Muscle layer of colon (tissue), 2 donors: Measurements from ENCODE around the gene CWC25.

ENCODE experiments used
- H3K27ac ChIP-seq: one replicate; pipeline ENCODE4 v1.7.0; 2013; ENCODE audit warnings: low read depth, mild to moderate bottlenecking, low read length, moderate library complexity
- H3K27me3 ChIP-seq, 2 donors: one replicate each; pipeline ENCODE4 v1.7.0; 2013; ENCODE audit warnings: low read length in 2 of 2, mild to moderate bottlenecking in 2 of 2; ENCODE audit not compliant: insufficient read depth in 2 of 2, control insufficient read depth in 1 of 2
- H3K36me3 ChIP-seq: one replicate; pipeline ENCODE4 v1.7.0; 2013; ENCODE audit warnings: mild to moderate bottlenecking, low read length; ENCODE audit not compliant: insufficient read depth
- H3K4me1 ChIP-seq: one replicate; pipeline ENCODE4 v1.7.0; 2013; ENCODE audit warnings: mild to moderate bottlenecking, low read length; ENCODE audit not compliant: insufficient read depth
- H3K4me3 ChIP-seq, 2 donors: one replicate each; pipeline ENCODE4 v1.7.0; 2013; ENCODE audit warnings: low read length in 2 of 2, low read depth in 1 of 2, mild to moderate bottlenecking in 1 of 2, moderate library complexity in 1 of 2
- H3K9ac ChIP-seq: one replicate; pipeline ENCODE4 v1.7.0; 2013; ENCODE audit warnings: low read length
- H3K9me3 ChIP-seq: one replicate; pipeline ENCODE4 v1.7.0; 2013; ENCODE audit warnings: mild to moderate bottlenecking, low read length
- donor health status: abdominal sarcoma.
- donor health status: Adenocarcinoma of cecum.

Gene CWC25

DNA sequence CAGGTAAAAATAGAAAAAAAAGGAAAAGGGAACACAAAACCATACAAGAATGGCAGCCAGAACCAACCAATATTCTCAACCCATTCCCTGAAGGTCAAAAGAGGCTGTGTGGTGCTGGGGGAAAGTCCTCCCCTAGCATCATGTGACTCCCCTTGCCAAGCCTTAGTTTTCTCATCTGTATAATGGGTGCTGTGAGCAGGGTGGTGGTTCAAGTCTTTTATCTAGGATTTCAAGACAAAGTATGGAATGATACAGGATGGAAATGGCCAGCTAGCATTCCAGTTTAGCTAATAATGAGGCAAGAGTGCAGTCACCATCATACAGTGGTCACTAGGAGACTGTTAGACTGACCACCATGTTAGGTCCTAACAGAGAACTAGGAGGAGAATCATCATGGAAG is 51.9 kb downstream of the CWC25 start:
- peaks cover 77% of the 10 kb centered on the region for H3K36me3 ChIP-seq
- H3K9ac ChIP-seq: no peak overlapping the region
- no peak overlapping the region for H3K4me3 ChIP-seq
- H3K9me3 ChIP-seq: no peaks in the 10 kb centered on the region
- H3K27me3 ChIP-seq: no peaks in the 10 kb centered on the region
- H3K27ac ChIP-seq: no peak overlapping the region
- no peaks in the 10 kb centered on the region for H3K4me1 ChIP-seq

DNA sequence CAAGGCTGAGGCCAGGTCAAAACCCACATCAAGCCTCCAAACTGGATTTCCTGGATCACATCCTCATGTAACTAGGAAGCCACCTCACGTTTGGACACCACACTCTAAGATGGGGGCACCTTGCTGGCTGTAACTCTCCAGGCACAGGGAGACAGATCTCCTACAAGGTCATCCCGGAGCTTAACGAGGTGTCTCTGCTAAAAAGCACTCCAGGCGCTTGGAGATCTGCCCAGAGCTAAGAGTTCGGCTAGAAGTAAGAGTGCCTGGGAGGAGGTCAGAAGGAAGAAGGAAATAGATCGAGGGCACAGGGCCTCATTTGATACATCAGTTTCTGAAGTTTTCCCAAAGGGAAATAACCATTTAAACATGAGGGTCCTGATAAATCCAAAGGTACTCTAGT is 56.7 kb downstream of the CWC25 start:
- H3K4me3 ChIP-seq: no peak overlapping the region
- H3K36me3 ChIP-seq: peaks cover 78% of the 10 kb centered on the region
- no peak overlapping the region for H3K27ac ChIP-seq
- H3K4me1 ChIP-seq: no peaks in the 10 kb centered on the region
- H3K9me3 ChIP-seq: no peaks in the 10 kb centered on the region
- H3K9ac ChIP-seq: no peak overlapping the region
- H3K27me3 ChIP-seq: no peaks in the 10 kb centered on the region

DNA sequence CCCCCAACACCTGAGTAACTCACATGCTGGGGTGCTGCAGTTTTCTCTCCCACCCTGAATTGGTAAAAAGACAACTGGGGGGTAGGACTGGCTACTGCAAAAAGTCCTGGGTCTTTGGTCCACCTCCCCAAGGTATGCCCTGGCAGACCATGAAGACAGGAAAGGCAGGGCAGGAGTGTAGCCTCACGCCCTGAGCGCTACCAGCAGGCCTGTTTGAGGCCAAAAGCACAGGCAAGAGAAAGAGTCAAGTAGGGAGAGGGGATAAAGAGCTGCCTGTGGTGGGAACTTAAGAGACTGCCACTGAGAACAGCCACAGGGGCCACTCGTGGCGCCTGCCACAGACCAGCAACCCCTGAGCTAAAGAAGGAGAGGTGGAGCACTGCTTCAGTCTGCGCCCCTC is 58.8 kb downstream of the CWC25 start:
- no peak overlapping the region for H3K27ac ChIP-seq
- H3K4me3 ChIP-seq: no peak overlapping the region
- H3K4me1 ChIP-seq: no peaks in the 10 kb centered on the region
- H3K9me3 ChIP-seq: no peaks in the 10 kb centered on the region
- H3K9ac ChIP-seq: no peak overlapping the region
- peaks cover 82% of the 10 kb centered on the region for H3K36me3 ChIP-seq
- H3K27me3 ChIP-seq: no peaks in the 10 kb centered on the region

DNA sequence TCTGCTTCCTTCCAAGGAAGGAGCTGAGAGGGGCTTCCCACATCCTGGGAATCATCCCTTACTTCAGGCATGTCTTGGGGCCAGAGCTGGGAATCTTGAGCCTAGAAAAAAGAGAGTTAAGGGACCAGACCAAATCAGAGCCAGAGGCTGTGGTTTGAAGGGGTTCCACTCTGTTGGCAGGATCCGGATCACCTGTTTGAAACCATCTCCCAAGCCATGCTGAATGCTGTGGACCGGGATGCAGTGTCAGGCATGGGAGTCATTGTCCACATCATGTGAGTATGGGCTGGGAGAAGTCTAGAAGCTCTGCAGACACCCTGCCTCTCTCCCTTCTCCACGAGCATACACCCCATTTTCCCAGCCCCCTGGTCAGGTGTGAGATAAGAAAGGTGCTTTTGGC is 62.9 kb downstream of the CWC25 start:
- Histone ChIP-seq H3K36me3 (peaks cover 66% of the 10 kb centered on the region), H3K4me3 (no peak overlapping the region), H3K27me3 (no peaks in the 10 kb centered on the region), H3K9ac (no peak overlapping the region), H3K4me1 (no peaks in the 10 kb centered on the region), H3K27ac (no peak overlapping the region), H3K9me3 (no peaks in the 10 kb centered on the region)

DNA sequence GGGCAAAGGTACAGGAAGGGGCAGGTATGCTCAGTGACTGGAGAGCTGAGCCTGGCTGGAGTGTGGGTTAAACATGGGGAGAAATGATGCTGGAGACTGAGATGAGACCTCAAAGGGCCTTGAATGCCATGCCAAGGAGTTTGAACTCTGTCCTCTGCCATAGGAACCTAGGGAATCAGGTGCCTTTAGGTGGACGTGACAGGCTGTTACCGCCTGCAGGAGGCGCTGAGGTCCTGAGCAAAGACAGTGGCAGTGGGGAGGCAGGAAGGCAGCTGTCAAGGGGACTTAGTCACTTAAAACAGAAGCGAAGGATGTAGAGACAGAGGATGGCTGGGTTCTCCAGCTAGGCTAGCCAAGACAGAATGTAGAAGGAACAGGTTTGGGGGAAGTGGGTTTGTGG is 63.5 kb downstream of the CWC25 start:
- H3K36me3 ChIP-seq: peaks cover 61% of the 10 kb centered on the region
- H3K4me3 ChIP-seq: no peak overlapping the region

DNA sequence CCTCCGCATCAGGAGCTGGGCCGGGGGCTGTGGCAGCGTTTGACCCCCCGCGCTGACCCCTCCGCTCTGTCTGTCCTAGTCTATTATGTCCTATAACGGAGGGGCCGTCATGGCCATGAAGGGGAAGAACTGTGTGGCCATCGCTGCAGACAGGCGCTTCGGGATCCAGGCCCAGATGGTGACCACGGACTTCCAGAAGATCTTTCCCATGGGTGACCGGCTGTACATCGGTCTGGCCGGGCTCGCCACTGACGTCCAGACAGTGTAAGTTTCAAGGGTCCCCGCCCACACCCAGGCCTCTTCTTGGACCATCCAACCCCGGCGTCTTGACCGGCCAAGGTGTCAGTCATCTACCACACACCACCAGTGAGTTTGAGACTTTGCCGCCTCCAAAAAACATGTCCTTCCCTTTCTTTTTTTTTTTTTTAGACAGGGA is 72.0 kb downstream of the CWC25 start:
- Histone ChIP-seq H3K4me1 (peaks cover 31% of the 10 kb centered on the region), H3K9ac (peak overlapping the region; percentile 91), H3K27ac (peak overlapping the region; percentile 96), H3K27me3 (peaks cover 0 to 5% of the 10 kb centered on the region in 2 donors), H3K4me3 (peak overlapping the region; percentile 78 to 84), H3K9me3 (no peaks in the 10 kb centered on the region), H3K36me3 (peaks cover 16% of the 10 kb centered on the region)

More for the DNA sequence above, 63.5 kb downstream of the CWC25 start:
- no peak overlapping the region for H3K9ac ChIP-seq
- no peaks in the 10 kb centered on the region for H3K4me1 ChIP-seq
- no peak overlapping the region for H3K27ac ChIP-seq
- H3K9me3 ChIP-seq: no peaks in the 10 kb centered on the region
- H3K27me3 ChIP-seq: no peaks in the 10 kb centered on the region

DNA sequence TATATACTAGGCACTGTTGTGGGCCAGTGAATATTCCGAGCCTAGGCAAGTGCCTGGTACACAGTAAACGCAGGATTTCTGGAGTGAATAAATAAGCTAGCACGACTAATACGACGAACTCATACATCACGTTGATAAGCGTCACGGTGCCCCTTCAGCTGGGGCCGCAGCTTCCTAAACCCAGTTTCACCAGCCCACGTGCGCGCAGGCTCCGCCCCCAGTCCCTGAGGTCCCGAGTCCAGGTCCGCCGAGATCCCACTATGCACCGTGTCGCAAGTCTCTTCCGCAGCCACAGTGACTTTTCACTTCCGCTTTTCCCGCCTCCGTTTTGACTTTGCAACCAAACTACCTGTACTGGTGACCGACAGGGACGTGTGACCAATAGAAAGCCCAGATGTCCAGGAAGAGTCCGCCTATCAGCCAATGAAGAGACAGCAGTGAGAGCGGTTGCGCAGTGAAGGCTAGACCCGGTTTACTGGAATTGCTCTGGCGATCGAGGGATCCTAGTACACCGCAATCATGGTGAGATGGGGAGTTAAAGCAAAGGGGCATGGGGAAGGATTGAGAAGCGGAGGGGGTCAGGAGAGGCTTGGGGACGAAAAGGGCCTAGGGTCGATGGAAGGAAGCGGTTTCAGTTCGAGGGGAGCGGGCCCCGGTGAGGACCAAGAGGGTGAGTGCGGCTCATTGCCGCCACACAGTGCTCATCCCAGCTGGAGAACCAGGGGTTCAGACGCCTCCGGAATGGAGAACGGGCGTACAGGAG is 72.6 kb downstream of the CWC25 start, which contains the start of gene PSMB3:
TSS of gene PSMB3 (plus strand) at position 434 of the 763 bp plus-strand sequence. CDS start at position 520, 86 bp downstream.
- Histone ChIP-seq H3K4me3 (peak within 1 kb of the TSS; percentile 78 to 84), H3K9ac (peak within 1 kb of the TSS; percentile 91), H3K9me3 (no peaks in the 10 kb centered on the region), H3K27me3 (peaks cover 0 to 5% of the 10 kb centered on the region in 2 donors), H3K36me3 (peaks cover 12% of the 10 kb centered on the region), H3K4me1 (peaks cover 31% of the 10 kb centered on the region), H3K27ac (peak within 1 kb of the TSS; percentile 96)

DNA sequence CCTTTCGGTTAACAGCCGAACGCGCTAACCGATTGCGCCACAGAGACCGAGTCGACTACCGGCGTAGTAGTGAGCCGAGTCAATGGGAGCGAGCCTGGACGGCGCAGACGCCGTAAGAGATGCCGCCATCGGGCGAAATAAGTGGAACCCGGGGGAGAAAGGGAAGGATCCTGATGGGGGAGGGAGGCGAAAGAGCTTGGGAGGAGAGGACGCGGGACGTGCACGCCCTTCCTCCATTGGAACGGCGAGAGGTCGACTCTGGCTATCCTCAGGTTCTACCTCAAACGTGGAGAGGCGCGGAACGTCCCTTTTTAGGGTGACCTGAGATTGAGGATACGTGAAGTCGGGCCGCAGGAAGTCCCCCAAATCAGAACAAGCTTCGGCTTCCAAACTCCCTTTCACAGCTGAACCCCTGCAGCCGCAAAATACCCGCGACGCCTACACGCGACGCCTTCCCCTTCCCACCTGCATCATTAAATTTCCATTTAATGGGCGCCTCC is 73.3 kb downstream of the CWC25 start:
- Histone ChIP-seq H3K36me3 (peaks cover 12% of the 10 kb centered on the region), H3K4me3 (peak overlapping the region; percentile 78 to 84), H3K4me1 (peaks cover 31% of the 10 kb centered on the region), H3K27me3 (peaks cover 0 to 5% of the 10 kb centered on the region in 2 donors), H3K9ac (peak overlapping the region; percentile 91), H3K27ac (peak overlapping the region; percentile 96), H3K9me3 (no peaks in the 10 kb centered on the region)

DNA sequence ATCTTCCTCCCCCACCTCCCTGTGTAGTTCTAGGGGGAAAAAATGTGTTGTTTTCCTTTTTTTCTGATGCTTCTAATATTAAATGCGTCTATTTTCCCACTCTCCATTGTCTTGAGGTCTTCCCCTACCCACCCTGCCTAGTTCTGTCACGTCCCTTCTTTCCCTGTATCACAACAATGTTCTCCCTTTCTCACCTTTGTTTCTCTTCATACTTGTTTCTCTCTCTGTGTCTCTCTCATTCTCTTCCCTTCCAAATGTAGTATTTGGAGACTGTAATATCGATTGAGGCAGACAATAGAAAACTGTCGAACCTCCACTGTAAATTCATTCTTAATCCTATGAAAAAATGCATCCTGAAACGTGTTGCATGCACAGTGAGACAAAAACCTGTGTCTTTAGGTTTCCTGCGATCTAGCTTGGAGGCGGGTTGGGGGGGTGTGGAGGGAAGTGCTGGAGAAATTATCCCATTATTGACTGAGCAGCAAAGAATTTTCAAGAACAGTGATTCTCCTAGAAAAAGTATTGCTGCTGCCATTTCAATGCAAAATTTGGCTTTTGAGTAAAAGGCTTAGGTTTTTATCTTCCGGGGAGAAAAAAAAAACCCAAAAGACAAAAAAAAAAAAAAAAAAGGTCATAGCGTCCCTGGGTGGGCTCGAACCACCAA is 73.8 kb downstream of the CWC25 start:
- Histone ChIP-seq H3K36me3 (peaks cover 11% of the 10 kb centered on the region), H3K4me1 (peaks cover 37% of the 10 kb centered on the region), H3K9ac (no peak overlapping the region), H3K9me3 (no peaks in the 10 kb centered on the region), H3K27me3 (peaks cover 0 to 5% of the 10 kb centered on the region in 2 donors), H3K4me3 (peak overlapping the region; percentile 10 to 84), H3K27ac (peak overlapping the region; percentile 96)
